HEK293 (cell line): Measurements from ENCODE around the gene IDH3B.

ENCODE experiments used
- CTCF ChIA-PET: fragments of 350-600 bp; formaldehyde crosslinking; extraction: SDS; loops from one replicate; lab custom pipeline; 2021; ENCODE audit warnings: antibody characterized with exemption; lab: Yijun Ruan, JAX
- POLR2A ChIA-PET: fragments of 300-600 bp; formaldehyde crosslinking; extraction: SDS; loops from one replicate; lab custom pipeline; 2020; ENCODE audit warnings: antibody characterized with exemption, inconsistent platforms; lab: Yijun Ruan, JAX
- H3K27ac ChIP-seq: fragments of 200-500 bp; sonication (Bioruptor generic); 2 replicates; pipeline ENCODE4 v1.5.1; 2014; ENCODE audit warnings: low read depth, low read length, control low read depth, inconsistent platforms; ENCODE audit errors: extremely low read depth
- H3K36me3 ChIP-seq, 2 experiments: fragments of 200-500 bp in 1 of 2; sonication (Bioruptor generic) in 1 of 2; 1 replicate in 1 of 2; 2 replicates in 1 of 2; pipeline ENCODE4 v1.5.1; 2014 to 2017; ENCODE audit warnings: inconsistent platforms in 2 of 2, low read length in 2 of 2; ENCODE audit not compliant: control insufficient read depth in 2 of 2, insufficient read depth in 1 of 2
- H3K4me1 ChIP-seq: fragments of 200-500 bp; sonication (Bioruptor generic); 2 replicates; pipeline ENCODE4 v1.5.1; 2014; ENCODE audit warnings: mild to moderate bottlenecking, low read length, inconsistent platforms; ENCODE audit not compliant: control insufficient read depth, insufficient read depth
- H3K4me3 ChIP-seq: 2 replicates; pipeline ENCODE4 v1.5.1; 2011; ENCODE audit warnings: low read depth, mild to moderate bottlenecking, control low read depth, low read length, moderate library complexity
- H3K9me3 ChIP-seq: fragments of 200-500 bp; sonication (Bioruptor generic); 2 replicates; pipeline ENCODE4 v1.5.1; 2014; ENCODE audit warnings: low read depth, low read length, inconsistent platforms; ENCODE audit not compliant: control insufficient read depth, insufficient read depth
- GLIS1 ChIP-seq: fragments of 450-650 bp; formaldehyde crosslinking; IDR thresholded peaks from 2 replicates; pipeline ENCODE4 v1.5.1; 2016; ENCODE audit warnings: missing biosample characterization, missing genetic modification characterization
- KLF1 ChIP-seq: fragments of 450-650 bp; formaldehyde crosslinking; IDR thresholded peaks from 2 replicates; pipeline ENCODE4 v1.5.1; 2016; ENCODE audit warnings: missing biosample characterization, missing genetic modification characterization
- KLF10 ChIP-seq: fragments of 450-650 bp; IDR thresholded peaks from 2 replicates; pipeline ENCODE4 v1.5.1; 2018; ENCODE audit warnings: missing biosample characterization, mild to moderate bottlenecking, missing genetic modification characterization
- KLF8 ChIP-seq: fragments of 450-650 bp; formaldehyde crosslinking; IDR thresholded peaks from 2 replicates; pipeline ENCODE4 v1.5.1; 2016; ENCODE audit warnings: missing biosample characterization, missing genetic modification characterization
- MEIS1 ChIP-seq: sonication (generic); formaldehyde crosslinking; IDR thresholded peaks from 2 replicates; pipeline ENCODE4 v1.8.1; 2022; ENCODE audit warnings: missing genetic modification reagents, mild to moderate bottlenecking, borderline replicate concordance
- MZF1 ChIP-seq: fragments of 450-650 bp; formaldehyde crosslinking; IDR thresholded peaks from 2 replicates; pipeline ENCODE4 v1.5.1; 2017; ENCODE audit warnings: missing biosample characterization, missing genetic modification characterization, borderline replicate concordance
- RBAK ChIP-seq: fragments of 450-650 bp; formaldehyde crosslinking; IDR thresholded peaks from 2 replicates; pipeline ENCODE4 v1.5.1; 2016; ENCODE audit warnings: missing biosample characterization, missing genetic modification characterization
- ZFP37 ChIP-seq: fragments of 450-650 bp; formaldehyde crosslinking; IDR thresholded peaks from 2 replicates; pipeline ENCODE4 v1.5.1; 2016; ENCODE audit warnings: missing biosample characterization, missing genetic modification characterization
- ZNF140 ChIP-seq: fragments of 450-650 bp; formaldehyde crosslinking; IDR thresholded peaks from 2 replicates; pipeline ENCODE4 v1.5.1; 2016; ENCODE audit warnings: missing biosample characterization, missing genetic modification characterization
- ZNF248 ChIP-seq: fragments of 450-650 bp; formaldehyde crosslinking; IDR thresholded peaks from 2 replicates; pipeline ENCODE4 v1.5.1; 2017; ENCODE audit warnings: missing biosample characterization, missing genetic modification characterization
- ZNF354C ChIP-seq: fragments of 450-650 bp; formaldehyde crosslinking; IDR thresholded peaks from 2 replicates; pipeline ENCODE4 v1.5.1; 2016; ENCODE audit warnings: missing biosample characterization, missing genetic modification characterization, low read depth, borderline replicate concordance
- ZNF501 ChIP-seq: fragments of 450-650 bp; formaldehyde crosslinking; IDR thresholded peaks from 2 replicates; pipeline ENCODE4 v1.5.1; 2016; ENCODE audit warnings: missing biosample characterization, missing genetic modification characterization
- ZNF529 ChIP-seq: fragments of 450-650 bp; formaldehyde crosslinking; IDR thresholded peaks from 2 replicates; pipeline ENCODE4 v1.5.1; 2017; ENCODE audit warnings: missing genetic modification characterization, missing biosample characterization; ENCODE audit not compliant: insufficient replicate concordance
- ZNF560 ChIP-seq: fragments of 450-650 bp; formaldehyde crosslinking; IDR thresholded peaks from 2 replicates; pipeline ENCODE4 v1.5.1; 2017; ENCODE audit warnings: missing biosample characterization, missing genetic modification characterization, borderline replicate concordance
- ZNF624 ChIP-seq: fragments of 450-650 bp; formaldehyde crosslinking; IDR thresholded peaks from 2 replicates; pipeline ENCODE4 v1.5.1; 2017; ENCODE audit warnings: missing biosample characterization, missing genetic modification characterization
- ZNF677 ChIP-seq: fragments of 450-650 bp; IDR thresholded peaks from 2 replicates; pipeline ENCODE4 v1.5.0; 2018; ENCODE audit warnings: missing biosample characterization, mild to moderate bottlenecking, missing genetic modification characterization, moderate library complexity
- ZNF747 ChIP-seq: fragments of 450-650 bp; formaldehyde crosslinking; IDR thresholded peaks from 2 replicates; pipeline ENCODE4 v1.5.1; 2016; ENCODE audit warnings: missing biosample characterization, missing genetic modification characterization
- ZXDB ChIP-seq: fragments of 450-650 bp; formaldehyde crosslinking; IDR thresholded peaks from 2 replicates; pipeline ENCODE4 v1.5.1; 2016; ENCODE audit warnings: missing biosample characterization, missing genetic modification characterization
- TF ChIP-seq, protein P1 (sequence below): fragments of 450-650 bp; formaldehyde crosslinking; conservative IDR thresholded peaks from 2 replicates; pipeline ENCODE4 v1.5.1; 2016; ENCODE audit warnings: low read depth, missing biosample characterization, missing genetic modification characterization
- TF ChIP-seq, protein P2 (sequence below): fragments of 450-650 bp; formaldehyde crosslinking; IDR thresholded peaks from 2 replicates; pipeline ENCODE4 v1.5.1; 2016; ENCODE audit warnings: missing biosample characterization, missing genetic modification characterization
- TF ChIP-seq, protein P3 (sequence below): fragments of 450-650 bp; formaldehyde crosslinking; IDR thresholded peaks from 2 replicates; pipeline ENCODE4 v1.5.1; 2016; ENCODE audit warnings: missing biosample characterization, missing genetic modification characterization
- TF ChIP-seq, protein P4 (sequence below): fragments of 450-650 bp; formaldehyde crosslinking; IDR thresholded peaks from 2 replicates; pipeline ENCODE4 v1.5.1; 2016; ENCODE audit warnings: missing biosample characterization, missing genetic modification characterization

The IDH3B gene

DNA sequence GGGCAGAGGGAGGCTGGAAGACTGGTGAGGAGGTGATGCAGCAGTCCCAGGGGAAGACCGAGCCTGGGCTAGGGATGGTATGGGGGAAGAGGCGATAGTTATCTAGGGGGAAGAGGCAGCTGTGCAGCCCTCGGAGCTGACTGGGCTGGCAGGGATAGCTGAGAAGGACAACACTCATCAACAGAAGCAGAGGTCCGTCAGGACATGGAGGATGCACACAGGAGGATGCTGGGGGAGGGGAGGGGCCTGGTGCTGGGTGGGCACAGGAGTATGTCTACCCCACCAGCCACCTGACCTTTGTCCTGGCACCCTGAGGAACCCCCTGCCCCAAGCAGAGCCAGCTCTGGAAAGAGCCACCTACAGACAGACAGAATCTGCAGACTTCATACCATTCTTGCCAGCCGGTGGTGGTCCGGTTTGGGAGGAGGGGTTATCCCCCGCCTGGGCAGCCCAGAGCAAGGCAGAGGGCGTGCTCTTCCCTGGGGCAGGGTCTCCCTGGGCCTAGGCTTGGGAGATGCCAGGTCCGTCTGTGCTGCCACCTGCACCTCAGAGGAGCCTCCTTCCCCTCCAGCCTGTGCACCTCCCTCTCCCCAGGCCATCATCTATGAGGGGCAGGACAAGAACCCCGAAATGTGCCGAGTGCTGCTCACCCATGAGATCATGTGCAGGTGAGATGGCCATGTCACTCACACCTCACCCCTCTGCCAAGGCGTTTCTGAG, 43.5 kb upstream of the IDH3B start (continued):
- TF ChIP-seq, protein P1, sequence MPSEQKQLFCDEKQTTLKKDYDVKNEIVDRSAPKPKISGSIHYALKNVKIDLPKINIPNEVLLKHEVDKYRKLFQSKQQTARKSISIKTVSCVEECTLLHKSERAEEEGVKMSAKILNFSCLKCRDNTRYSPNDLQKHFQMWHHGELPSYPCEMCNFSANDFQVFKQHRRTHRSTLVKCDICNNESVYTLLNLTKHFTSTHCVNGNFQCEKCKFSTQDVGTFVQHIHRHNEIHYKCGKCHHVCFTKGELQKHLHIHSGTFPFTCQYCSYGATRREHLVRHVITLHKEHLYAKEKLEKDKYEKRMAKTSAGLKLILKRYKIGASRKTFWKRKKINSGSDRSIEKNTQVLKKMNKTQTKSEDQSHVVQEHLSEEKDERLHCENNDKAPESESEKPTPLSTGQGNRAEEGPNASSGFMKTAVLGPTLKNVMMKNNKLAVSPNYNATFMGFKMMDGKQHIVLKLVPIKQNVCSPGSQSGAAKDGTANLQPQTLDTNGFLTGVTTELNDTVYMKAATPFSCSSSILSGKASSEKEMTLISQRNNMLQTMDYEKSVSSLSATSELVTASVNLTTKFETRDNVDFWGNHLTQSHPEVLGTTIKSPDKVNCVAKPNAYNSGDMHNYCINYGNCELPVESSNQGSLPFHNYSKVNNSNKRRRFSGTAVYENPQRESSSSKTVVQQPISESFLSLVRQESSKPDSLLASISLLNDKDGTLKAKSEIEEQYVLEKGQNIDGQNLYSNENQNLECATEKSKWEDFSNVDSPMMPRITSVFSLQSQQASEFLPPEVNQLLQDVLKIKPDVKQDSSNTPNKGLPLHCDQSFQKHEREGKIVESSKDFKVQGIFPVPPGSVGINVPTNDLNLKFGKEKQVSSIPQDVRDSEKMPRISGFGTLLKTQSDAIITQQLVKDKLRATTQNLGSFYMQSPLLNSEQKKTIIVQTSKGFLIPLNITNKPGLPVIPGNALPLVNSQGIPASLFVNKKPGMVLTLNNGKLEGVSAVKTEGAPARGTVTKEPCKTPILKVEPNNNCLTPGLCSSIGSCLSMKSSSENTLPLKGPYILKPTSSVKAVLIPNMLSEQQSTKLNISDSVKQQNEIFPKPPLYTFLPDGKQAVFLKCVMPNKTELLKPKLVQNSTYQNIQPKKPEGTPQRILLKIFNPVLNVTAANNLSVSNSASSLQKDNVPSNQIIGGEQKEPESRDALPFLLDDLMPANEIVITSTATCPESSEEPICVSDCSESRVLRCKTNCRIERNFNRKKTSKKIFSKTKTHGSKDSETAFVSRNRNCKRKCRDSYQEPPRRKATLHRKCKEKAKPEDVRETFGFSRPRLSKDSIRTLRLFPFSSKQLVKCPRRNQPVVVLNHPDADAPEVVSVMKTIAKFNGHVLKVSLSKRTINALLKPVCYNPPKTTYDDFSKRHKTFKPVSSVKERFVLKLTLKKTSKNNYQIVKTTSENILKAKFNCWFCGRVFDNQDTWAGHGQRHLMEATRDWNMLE (tag by site-specific recombination) = no peak
- TF ChIP-seq ZNF624 = no peak
- TF ChIP-seq KLF1 (tag by site-specific recombination) = no peak
- no peak for TF ChIP-seq ZNF677 (tag by site-specific recombination)
- no peak for TF ChIP-seq KLF10 (tag by site-specific recombination)

DNA sequence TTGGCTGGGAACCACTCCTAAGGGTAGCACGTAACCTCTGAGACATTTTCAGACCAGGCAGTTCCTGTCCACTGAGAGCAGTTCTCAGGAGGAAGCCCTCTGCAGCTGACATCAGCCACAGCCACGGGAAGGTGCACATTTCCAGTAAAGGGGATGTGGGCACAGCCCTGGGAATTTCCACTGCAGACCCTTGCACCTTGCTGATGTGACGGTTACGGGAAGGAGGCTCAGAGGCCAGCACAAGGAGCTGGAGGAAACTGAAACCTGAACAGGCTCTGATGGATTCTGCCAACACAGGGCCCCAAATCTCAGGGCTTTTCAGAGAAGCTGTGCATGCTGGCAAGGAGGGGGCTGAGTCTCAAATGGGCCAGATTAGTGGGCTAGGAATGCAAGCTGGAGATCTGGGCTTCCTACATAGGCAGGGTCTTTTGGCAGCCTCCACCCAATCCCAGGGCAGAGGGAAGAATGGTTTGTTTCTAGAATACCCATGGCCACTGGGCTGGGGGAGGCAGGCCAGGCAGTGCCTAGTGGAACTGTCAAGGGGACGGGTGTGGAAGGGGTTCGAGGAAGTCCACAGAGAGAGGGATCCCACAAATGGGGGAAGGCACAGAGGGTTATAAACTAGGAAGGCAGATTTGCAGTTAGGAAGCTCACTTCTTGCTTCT, 42.8 kb upstream of the IDH3B start:
- ChIA-PET POLR2A (no interaction called here), CTCF (interaction anchor here (0.6 kb wide), 1 partner anchor 38 kb away, joined by 3 read pairs; no protein-coding TSS in a partner anchor)
- TF ChIP-seq ZNF529 = no peak
- no peak for TF ChIP-seq ZNF560 (tag by site-specific recombination)
- TF ChIP-seq, protein P2, sequence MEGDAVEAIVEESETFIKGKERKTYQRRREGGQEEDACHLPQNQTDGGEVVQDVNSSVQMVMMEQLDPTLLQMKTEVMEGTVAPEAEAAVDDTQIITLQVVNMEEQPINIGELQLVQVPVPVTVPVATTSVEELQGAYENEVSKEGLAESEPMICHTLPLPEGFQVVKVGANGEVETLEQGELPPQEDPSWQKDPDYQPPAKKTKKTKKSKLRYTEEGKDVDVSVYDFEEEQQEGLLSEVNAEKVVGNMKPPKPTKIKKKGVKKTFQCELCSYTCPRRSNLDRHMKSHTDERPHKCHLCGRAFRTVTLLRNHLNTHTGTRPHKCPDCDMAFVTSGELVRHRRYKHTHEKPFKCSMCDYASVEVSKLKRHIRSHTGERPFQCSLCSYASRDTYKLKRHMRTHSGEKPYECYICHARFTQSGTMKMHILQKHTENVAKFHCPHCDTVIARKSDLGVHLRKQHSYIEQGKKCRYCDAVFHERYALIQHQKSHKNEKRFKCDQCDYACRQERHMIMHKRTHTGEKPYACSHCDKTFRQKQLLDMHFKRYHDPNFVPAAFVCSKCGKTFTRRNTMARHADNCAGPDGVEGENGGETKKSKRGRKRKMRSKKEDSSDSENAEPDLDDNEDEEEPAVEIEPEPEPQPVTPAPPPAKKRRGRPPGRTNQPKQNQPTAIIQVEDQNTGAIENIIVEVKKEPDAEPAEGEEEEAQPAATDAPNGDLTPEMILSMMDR (tag by site-specific recombination) = no peak
- no peak for TF ChIP-seq ZNF747
- TF ChIP-seq GLIS1 (tag by site-specific recombination) = no peak
- H3K4me3 ChIP-seq = no peak overlapping the region
- H3K4me1 ChIP-seq = peaks cover 4% of the 10 kb centered on the region; the same call in 1 of the 2 replicates
- H3K36me3 ChIP-seq = peaks cover 0 to 13% of the 10 kb centered on the region in 2 experiments; a peak in 1 of 3 replicates
- H3K27ac ChIP-seq = no peak overlapping the region
- no peaks in the 10 kb centered on the region for H3K9me3 ChIP-seq

DNA sequence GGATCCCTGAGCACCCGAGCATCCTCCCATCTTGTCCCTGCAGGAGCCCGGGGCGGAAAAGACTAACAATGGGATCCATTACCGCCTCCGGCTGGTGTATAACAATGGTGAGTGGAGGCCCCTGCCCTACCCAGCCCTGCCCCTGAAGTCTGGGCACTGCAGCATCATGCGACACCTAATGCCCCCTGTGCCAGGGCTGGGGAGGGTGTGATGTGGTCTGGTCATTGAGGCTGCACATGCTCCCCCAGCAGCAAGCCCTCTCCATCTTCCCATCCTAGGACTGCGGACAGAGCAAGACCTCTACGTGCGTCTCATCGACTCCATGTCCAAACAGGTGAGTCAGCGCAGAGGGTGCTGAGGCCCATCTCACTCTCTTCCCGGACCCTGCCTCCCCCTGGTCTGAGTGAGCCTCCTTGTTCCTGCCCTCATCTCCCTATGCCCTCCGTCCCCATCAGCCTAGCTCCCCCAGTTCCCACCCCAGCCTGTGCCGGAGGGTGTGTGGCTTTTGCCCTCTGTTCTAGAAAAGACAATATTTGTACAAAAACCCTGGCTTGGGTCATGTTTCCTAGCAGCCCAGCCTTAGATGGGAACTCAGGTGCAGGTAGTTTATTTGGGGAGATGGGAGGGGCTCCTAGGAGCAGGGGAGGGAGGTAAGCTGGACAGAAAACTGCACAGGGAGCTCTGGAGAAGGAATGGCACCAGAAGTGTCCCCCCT, 42.1 kb upstream of the IDH3B start:
- peaks cover 0 to 13% of the 10 kb centered on the region in 2 experiments; a peak in 1 of 3 replicates for H3K36me3 ChIP-seq
- peaks cover 4% of the 10 kb centered on the region; the same call in 1 of the 2 replicates for H3K4me1 ChIP-seq
- ChIA-PET POLR2A (no interaction called here), CTCF (interaction anchor here (0.6 kb wide), 2 partner anchors 38 to 450 kb away, joined by 3 read pairs; no protein-coding TSS in a partner anchor)
- no peak overlapping the region for H3K27ac ChIP-seq
- no peaks in the 10 kb centered on the region for H3K9me3 ChIP-seq
- H3K4me3 ChIP-seq = no peak overlapping the region
- no peak for TF ChIP-seq ZXDB (tag by site-specific recombination)
- TF ChIP-seq ZNF140 = no peak
- no peak for TF ChIP-seq ZFP37 (tag by site-specific recombination)
- no peak for TF ChIP-seq MZF1
- no peak for TF ChIP-seq ZNF354C (tag by site-specific recombination)
- no peak for TF ChIP-seq KLF8 (tag by site-specific recombination)
- TF ChIP-seq, protein P3, sequence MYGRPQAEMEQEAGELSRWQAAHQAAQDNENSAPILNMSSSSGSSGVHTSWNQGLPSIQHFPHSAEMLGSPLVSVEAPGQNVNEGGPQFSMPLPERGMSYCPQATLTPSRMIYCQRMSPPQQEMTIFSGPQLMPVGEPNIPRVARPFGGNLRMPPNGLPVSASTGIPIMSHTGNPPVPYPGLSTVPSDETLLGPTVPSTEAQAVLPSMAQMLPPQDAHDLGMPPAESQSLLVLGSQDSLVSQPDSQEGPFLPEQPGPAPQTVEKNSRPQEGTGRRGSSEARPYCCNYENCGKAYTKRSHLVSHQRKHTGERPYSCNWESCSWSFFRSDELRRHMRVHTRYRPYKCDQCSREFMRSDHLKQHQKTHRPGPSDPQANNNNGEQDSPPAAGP (tag by site-specific recombination) = no peak
- TF ChIP-seq ZNF501 (tag by site-specific recombination) = no peak
- TF ChIP-seq RBAK = no peak
- no peak for TF ChIP-seq ZNF248 (tag by site-specific recombination)
- TF ChIP-seq, protein P4, sequence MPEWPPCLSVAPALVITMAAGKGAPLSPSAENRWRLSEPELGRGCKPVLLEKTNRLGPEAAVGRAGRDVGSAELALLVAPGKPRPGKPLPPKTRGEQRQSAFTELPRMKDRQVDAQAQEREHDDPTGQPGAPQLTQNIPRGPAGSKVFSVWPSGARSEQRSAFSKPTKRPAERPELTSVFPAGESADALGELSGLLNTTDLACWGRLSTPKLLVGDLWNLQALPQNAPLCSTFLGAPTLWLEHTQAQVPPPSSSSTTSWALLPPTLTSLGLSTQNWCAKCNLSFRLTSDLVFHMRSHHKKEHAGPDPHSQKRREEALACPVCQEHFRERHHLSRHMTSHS (tag by site-specific recombination) = no peak
- no peak for TF ChIP-seq MEIS1
